Amniotic stem cell (primary cell): ENCODE data around the gene CALCB.

Experiments
- DNase-seq: peaks from one replicate; lab custom pipeline; 2025; lab: John Stamatoyannopoulos, UW

Gene CALCB

DNA sequence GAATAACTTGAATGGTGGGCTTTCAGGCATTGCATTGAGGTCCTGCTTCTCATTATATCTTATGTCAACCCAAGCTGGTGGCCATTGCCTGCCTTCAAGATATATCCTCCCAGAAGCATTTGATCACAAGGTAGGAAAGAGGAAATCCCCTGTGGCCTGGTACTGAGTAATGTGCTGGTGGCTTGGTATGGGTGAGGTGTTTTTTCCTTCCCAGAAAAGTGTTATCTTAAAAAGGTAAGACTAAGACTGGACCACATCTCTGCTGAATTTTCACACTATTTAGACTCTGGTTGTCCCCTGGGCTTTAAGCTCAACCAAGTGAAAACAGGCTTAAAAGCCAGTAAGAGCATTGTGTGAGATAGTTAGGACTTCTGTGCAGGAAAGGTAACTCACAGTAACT, 45.0 kb downstream of the CALCB start:
- DNase-seq: no peak

DNA sequence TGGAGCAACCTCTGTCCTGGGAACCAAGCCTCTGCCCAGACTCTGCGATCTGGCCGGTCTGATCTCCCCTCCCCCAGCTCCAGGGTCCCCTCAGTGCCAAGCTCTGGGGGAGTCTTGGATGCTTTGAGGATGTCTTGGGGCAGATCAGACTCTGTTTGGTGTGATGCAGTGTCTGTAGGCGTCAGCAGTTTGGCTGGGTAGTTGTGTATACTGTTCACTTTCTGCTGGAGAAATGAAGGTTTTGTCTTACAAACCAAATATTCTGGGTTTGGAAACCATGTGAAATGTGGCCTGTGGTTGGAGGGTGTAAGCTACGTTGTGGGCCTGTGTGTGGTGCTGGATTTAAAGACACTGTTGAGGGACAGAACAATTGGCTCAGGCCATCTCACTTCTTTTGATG, 46.0 kb downstream of the CALCB start:
- DNase-seq: no peak

DNA sequence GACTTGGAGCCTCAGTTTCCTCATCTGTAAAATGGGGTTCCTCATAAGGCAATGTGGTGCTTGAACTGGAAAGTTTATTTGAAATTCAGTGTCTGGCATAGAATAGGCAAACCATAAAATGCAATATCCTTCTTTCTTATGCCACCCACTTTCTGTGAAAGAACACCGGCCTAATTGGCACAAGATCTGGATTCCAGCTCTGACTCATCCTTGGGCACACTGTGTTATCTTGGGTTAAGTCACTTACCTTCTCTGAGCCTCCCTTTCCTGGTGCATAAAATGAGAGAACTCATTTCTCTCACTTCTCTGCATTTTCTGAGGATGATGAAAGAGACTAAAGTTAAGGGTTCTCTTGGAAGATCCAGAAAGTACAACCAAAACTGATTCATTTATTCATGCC, 46.4 kb downstream of the CALCB start:
- DNase-seq: no peak

DNA sequence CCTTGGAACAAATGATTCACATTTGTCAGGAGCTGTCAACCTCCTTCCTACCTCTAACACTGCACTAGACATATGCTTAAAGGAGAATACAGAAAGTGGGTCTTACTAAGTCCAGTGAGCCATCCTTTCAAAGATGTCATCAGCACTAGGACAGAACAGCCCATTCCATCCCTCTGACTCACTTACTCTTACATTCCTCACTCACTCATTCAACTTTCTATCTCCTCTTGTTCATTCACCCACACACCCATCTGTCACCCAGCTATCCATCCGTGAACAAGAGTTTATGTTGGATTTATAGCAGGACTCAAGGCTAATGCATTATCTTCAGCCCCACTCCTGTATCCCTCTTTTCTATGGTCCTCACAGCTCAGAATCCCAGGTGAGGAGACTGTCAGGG, 50.5 kb downstream of the CALCB start:
- DNase-seq: peak; percentile 39

DNA sequence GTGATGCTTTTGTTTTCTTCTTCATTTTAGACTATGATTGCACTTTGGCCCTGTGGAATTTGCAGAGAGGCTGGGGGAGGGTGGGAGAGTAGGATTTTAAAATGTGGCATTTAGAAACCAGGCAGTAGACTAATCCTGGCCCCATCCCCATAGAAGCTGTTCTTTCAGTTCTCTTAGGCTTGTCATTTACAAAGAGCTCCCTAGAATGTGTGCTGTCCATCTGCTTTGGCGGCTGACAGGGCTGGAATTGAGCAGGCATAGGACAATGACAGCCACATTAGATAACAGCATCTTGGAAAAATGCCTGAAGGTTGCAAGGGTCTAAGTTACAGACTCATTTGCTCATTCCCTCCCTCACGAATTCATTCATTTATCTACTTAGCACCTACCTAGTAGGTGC, 51.1 kb downstream of the CALCB start:
- no peak for DNase-seq

DNA sequence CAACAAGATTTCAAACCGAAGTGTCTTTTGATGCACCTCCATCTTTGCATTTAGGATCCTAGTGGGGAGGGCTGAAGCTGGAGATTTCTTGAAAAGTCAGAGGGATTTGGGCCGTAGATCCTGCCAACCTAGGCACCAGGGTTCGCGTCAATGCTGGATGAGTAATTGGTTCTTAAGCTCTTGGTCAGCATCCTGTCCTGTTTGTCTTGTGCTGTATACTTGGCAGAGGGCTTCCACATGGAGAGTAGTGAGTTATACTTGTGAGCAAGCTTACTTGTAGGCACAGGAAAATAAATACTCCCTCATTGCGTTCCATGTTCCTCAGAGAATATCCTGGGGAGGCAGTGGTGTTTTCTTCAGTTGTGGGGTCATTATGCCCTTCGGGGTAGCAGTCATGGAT, 53.9 kb downstream of the CALCB start:
- peak; percentile 44 for DNase-seq
